ENCODE data around the gene AKT2. TPM values are rescaled to one million over a fixed set of nuclear protein-coding genes. Genes with fewer than 3 reads are reported as not detected.

Gene AKT2
- total RNA-seq, 2 experiments from 2014 or later: 152 to 159 TPM

- DNase-seq: no peak
- Mint-ChIP-seq H3K9me3 (no peaks in the 10 kb centered on the region), H3K4me1 (ENCODE audit: low read depth) (peaks cover 12% of the 10 kb centered on the region), H3K27ac (no peak overlapping the region), H3K4me3 (no peak overlapping the region), H3K27me3 (ENCODE audit: low read depth) (peaks cover 46% of the 10 kb centered on the region), H3K36me3 (ENCODE audit: low read depth) (no peaks in the 10 kb centered on the region)
- CTCF ChIA-PET: interaction anchor here (1.2 to 5.9 kb wide), 3 partner anchors 11 to 76 kb away, joined by 3 to 39 read pairs (median 3); no protein-coding TSS in a partner anchor
- intact Hi-C loops (cut with micrococcal nuclease): no loop called here
Measured at GRCh38 chr19:40216777-40217026, 68.4 kb downstream of the AKT2 start.

DNA sequence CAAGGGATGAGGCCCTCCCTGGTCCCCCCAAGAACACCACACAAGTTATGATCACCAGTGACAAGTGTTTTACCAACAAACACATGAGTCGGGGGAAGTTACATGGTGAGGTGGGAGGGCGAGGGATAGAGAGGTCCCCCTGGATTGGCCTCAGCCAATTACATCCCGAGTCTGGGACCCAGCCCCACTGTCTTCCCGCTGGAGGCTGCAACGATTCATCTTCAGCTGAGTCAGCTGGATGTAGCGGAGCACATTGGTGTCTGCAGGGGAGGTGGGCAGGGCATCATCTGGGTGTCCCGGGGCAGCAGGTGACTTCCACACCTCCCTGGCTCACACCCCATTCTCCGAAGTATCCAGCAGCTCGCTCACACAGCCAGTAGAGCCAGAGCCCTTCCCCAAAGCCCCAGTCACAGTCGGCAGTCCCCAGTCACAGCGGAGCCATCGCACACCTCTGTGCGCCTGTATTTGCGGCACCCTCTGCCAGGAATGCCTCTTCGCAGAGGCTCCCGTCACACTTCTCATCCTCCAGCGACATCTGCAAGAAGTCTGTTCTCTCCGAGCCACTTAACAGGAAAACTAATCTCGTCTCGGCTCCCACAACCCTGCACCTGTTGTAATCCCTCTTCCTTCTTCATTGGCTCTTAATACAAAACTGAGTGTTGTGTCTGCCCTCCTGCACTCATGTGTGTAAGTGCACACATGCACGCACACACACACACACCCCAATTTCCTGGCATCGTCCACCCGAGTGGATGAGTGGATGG is 69.0 kb downstream of the AKT2 start:
- Mint-ChIP-seq H3K27ac (no peak overlapping the region), H3K36me3 (ENCODE audit: low read depth) (peaks cover 2% of the 10 kb centered on the region), H3K4me1 (ENCODE audit: low read depth) (peaks cover 12% of the 10 kb centered on the region), H3K9me3 (no peaks in the 10 kb centered on the region), H3K4me3 (no peak overlapping the region), H3K27me3 (ENCODE audit: low read depth) (peaks cover 44% of the 10 kb centered on the region)
- no peak for DNase-seq
- CTCF ChIA-PET: interaction anchor here (1.2 to 5.9 kb wide), 2 partner anchors 71 to 76 kb away, joined by 3 to 39 read pairs; no protein-coding TSS in a partner anchor
- intact Hi-C loops (cut with micrococcal nuclease): no loop called here

DNA sequence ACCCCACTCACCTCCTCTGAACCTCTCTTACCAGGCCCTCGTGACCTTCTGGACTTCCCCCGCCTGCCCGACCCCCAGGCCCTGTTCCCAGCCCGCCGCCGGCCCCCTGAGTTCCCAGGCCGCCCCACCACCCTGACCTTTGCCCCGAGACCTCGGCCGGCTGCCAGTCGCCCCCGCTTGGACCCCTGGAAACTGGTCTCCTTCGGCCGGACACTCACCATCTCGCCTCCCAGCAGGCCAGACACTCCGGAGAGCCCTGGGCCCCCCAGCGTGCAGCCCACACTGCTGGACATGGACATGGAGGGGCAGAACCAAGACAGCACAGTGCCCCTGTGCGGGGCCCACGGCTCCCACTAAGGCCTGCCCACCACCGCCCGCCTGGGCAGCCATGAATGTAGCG is 70.2 kb downstream of the AKT2 start:
- Mint-ChIP-seq H3K36me3 (ENCODE audit: low read depth) (peaks cover 6% of the 10 kb centered on the region), H3K9me3 (no peaks in the 10 kb centered on the region), H3K27ac (no peak overlapping the region), H3K27me3 (ENCODE audit: low read depth) (peaks cover 38% of the 10 kb centered on the region), H3K4me3 (no peak overlapping the region), H3K4me1 (ENCODE audit: low read depth) (peaks cover 9% of the 10 kb centered on the region)
- intact Hi-C loops (cut with micrococcal nuclease): no loop called here
- no peak for DNase-seq
- CTCF ChIA-PET: no interaction called here

- H3K4me1 Mint-ChIP-seq (ENCODE audit: low read depth): peaks cover 9% of the 10 kb centered on the region
- no peak overlapping the region for H3K4me3 Mint-ChIP-seq
- no peaks in the 10 kb centered on the region for H3K9me3 Mint-ChIP-seq
- no peak for DNase-seq
- intact Hi-C loops (cut with micrococcal nuclease): no loop called here
- H3K36me3 Mint-ChIP-seq (ENCODE audit: low read depth): peaks cover 8% of the 10 kb centered on the region
- H3K27me3 Mint-ChIP-seq (ENCODE audit: low read depth): peaks cover 28% of the 10 kb centered on the region
- CTCF ChIA-PET: no interaction called here
- H3K27ac Mint-ChIP-seq: no peak overlapping the region
Measured at GRCh38 chr19:40213882-40214570, 71.1 kb downstream of the AKT2 start.

GRCh38 chr19:40213251-40213829 is 71.8 kb downstream of the AKT2 start:
- H3K27me3 Mint-ChIP-seq (ENCODE audit: low read depth): peaks cover 22% of the 10 kb centered on the region
- H3K9me3 Mint-ChIP-seq: no peaks in the 10 kb centered on the region
- intact Hi-C loops (cut with micrococcal nuclease): no loop called here
- DNase-seq: no peak
- peaks cover 9% of the 10 kb centered on the region for H3K36me3 Mint-ChIP-seq (ENCODE audit: low read depth)
- peaks cover 7% of the 10 kb centered on the region for H3K4me1 Mint-ChIP-seq (ENCODE audit: low read depth)
- no peak overlapping the region for H3K4me3 Mint-ChIP-seq
- CTCF ChIA-PET: no interaction called here
- no peak overlapping the region for H3K27ac Mint-ChIP-seq

DNA sequence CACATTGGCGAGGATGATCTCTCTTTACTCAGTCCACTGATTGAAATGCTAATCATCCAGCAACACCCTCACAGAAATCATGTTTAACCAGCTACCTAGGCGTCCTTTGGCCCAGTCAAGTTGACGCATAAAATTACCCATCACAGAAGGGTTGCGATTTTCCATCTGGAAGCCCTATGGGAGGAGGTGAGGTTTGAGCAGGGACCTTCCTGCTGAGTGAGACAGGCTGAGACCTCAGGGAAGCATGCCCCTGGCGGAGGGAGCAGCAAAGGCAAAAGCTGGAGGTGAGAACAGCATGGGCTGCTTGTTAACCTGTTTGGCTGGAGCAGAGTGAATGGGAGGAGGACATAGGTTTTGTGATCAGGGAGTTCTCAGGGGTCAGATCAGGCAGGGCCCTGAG is 74.3 kb downstream of the AKT2 start:
- CTCF ChIA-PET: no interaction called here
- Mint-ChIP-seq H3K27me3 (ENCODE audit: low read depth) (peaks cover 2% of the 10 kb centered on the region), H3K4me1 (ENCODE audit: low read depth) (no peaks in the 10 kb centered on the region), H3K36me3 (ENCODE audit: low read depth) (peaks cover 9% of the 10 kb centered on the region), H3K9me3 (no peaks in the 10 kb centered on the region), H3K27ac (no peak overlapping the region), H3K4me3 (no peak overlapping the region)
- intact Hi-C loops (cut with micrococcal nuclease): no loop called here
- no peak for DNase-seq

- H3K27ac Mint-ChIP-seq: no peak overlapping the region
- peaks cover 9% of the 10 kb centered on the region for H3K36me3 Mint-ChIP-seq (ENCODE audit: low read depth)
- CTCF ChIA-PET: no interaction called here
- H3K4me1 Mint-ChIP-seq (ENCODE audit: low read depth): no peaks in the 10 kb centered on the region
- no peaks in the 10 kb centered on the region for H3K9me3 Mint-ChIP-seq
- H3K4me3 Mint-ChIP-seq: no peak overlapping the region
- intact Hi-C loops (cut with micrococcal nuclease): no loop called here
- DNase-seq: no peak
- H3K27me3 Mint-ChIP-seq (ENCODE audit: low read depth): no peaks in the 10 kb centered on the region
Measured at GRCh38 chr19:40208602-40209001, 76.5 kb downstream of the AKT2 start.

DNA sequence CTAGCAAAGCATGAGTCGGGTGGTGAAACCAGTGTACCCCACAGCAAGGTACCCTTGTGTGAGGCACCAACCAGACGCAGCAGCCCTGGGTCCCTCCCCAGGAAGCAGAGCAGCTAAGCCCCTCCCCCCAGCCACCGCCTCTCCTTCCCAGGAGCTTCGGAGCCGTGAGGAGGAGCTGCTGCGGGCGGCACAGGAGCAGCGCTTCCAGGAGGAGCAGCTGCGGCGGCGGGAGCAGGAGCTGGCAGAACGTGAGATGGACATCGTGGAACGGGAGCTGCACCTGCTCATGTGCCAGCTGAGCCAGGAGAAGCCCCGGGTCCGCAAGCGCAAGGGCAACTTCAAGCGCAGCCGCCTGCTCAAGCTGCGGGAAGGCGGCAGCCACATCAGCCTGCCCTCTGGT is 79.4 kb downstream of the AKT2 start:
- no peak overlapping the region for H3K27ac Mint-ChIP-seq
- no peaks in the 10 kb centered on the region for H3K27me3 Mint-ChIP-seq (ENCODE audit: low read depth)
- peaks cover 4% of the 10 kb centered on the region for H3K36me3 Mint-ChIP-seq (ENCODE audit: low read depth)
- DNase-seq: no peak
- intact Hi-C loops (cut with micrococcal nuclease): no loop called here
- no peaks in the 10 kb centered on the region for H3K9me3 Mint-ChIP-seq
- H3K4me1 Mint-ChIP-seq (ENCODE audit: low read depth): no peaks in the 10 kb centered on the region
- H3K4me3 Mint-ChIP-seq: no peak overlapping the region
- CTCF ChIA-PET: no interaction called here

- no peaks in the 10 kb centered on the region for H3K9me3 Mint-ChIP-seq
- CTCF ChIA-PET: no interaction called here
- no peaks in the 10 kb centered on the region for H3K27me3 Mint-ChIP-seq (ENCODE audit: low read depth)
- no peak overlapping the region for H3K27ac Mint-ChIP-seq
- H3K4me1 Mint-ChIP-seq (ENCODE audit: low read depth): no peaks in the 10 kb centered on the region
- no peak for DNase-seq
- intact Hi-C loops (cut with micrococcal nuclease): no loop called here
- H3K4me3 Mint-ChIP-seq: no peak overlapping the region
- H3K36me3 Mint-ChIP-seq (ENCODE audit: low read depth): peaks cover 3% of the 10 kb centered on the region
Measured at GRCh38 chr19:40204381-40204780, 80.8 kb downstream of the AKT2 start.

DNA sequence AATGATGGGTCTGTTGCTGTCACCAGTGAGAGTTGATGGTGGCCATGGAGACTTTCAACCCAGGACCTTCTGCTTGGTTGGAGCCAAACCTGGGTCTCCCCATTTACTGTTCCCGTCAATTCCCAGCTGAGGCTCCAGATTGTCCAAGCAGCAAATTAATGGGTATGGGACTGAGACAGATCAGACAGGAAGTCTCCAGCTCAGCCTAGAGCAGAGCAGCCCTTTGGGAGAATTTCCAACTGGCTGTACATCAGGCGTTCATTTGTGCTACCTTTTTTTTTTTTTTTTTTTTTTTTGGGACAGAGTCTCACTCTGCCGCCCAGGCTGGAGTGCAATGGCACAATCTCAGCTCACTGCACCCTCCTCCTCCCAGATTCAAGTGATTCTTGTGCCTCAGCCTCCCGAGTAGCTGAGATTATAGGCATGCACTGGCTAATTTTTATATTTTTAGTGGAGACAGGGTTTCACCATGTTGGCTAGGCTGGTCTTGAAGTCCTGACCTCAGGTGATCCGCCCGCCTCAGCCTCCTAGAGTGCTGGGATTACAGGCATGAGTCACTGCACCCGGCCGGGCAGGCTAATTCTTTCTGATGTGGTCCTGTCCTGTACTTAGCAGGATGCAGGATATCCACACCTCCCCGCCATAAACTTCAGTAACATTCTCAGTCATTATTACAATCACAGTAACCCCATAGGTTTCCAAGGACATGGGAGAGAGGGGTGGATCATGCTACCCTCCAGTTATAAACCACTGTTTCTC is 84.6 kb downstream of the AKT2 start:
- H3K27ac Mint-ChIP-seq: no peak overlapping the region
- no peaks in the 10 kb centered on the region for H3K9me3 Mint-ChIP-seq
- H3K4me1 Mint-ChIP-seq (ENCODE audit: low read depth): no peaks in the 10 kb centered on the region
- no peaks in the 10 kb centered on the region for H3K27me3 Mint-ChIP-seq (ENCODE audit: low read depth)
- intact Hi-C loops (cut with micrococcal nuclease): no loop called here
- no peaks in the 10 kb centered on the region for H3K36me3 Mint-ChIP-seq (ENCODE audit: low read depth)
- CTCF ChIA-PET: interaction anchor here (0.6 kb wide), 1 partner anchor 220 kb away, joined by 4 read pairs; no protein-coding TSS in a partner anchor
- no peak overlapping the region for H3K4me3 Mint-ChIP-seq
- no peak for DNase-seq

GRCh38 chr19:40198272-40198990 is 86.7 kb downstream of the AKT2 start:
- H3K27me3 Mint-ChIP-seq (ENCODE audit: low read depth): no peaks in the 10 kb centered on the region
- H3K36me3 Mint-ChIP-seq (ENCODE audit: low read depth): no peaks in the 10 kb centered on the region
- intact Hi-C loops (cut with micrococcal nuclease): no loop called here
- H3K4me1 Mint-ChIP-seq (ENCODE audit: low read depth): peaks cover 8% of the 10 kb centered on the region
- H3K27ac Mint-ChIP-seq: no peak overlapping the region
- DNase-seq: no peak
- CTCF ChIA-PET: no interaction called here
- no peak overlapping the region for H3K4me3 Mint-ChIP-seq
- no peaks in the 10 kb centered on the region for H3K9me3 Mint-ChIP-seq

DNA sequence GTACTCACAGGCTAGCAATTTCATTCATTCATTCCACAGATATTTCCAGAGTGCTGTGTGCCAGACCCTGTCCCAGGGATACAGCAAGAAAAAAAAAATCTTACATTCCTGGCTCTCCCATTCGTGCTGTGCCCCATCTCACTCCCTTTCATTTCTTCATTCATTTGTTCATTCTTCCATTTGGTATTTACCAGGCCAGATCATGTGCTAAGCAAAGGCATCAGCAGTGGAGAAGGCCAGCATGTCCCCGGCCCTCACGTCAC is 91.6 kb downstream of the AKT2 start:
- Mint-ChIP-seq H3K4me1 (ENCODE audit: low read depth) (peaks cover 30% of the 10 kb centered on the region), H3K9me3 (no peaks in the 10 kb centered on the region), H3K27ac (no peak overlapping the region), H3K27me3 (ENCODE audit: low read depth) (no peaks in the 10 kb centered on the region), H3K36me3 (ENCODE audit: low read depth) (no peaks in the 10 kb centered on the region), H3K4me3 (no peak overlapping the region)
- CTCF ChIA-PET: no interaction called here
- intact Hi-C loops (cut with micrococcal nuclease): no loop called here
- DNase-seq: no peak
